WTC11 (cell line): ENCODE measurements around the gene CNTN5. TPM values are rescaled to one million over a fixed set of nuclear protein-coding genes. Genes with fewer than 3 reads are reported as not detected.

Experiments used
- ATAC-seq: fragments of 200-7000 bp; cut with Tn5 transposase; 2 replicates; pipeline ENCODE4 v1.10.0; 2021; ENCODE audit warnings: mild to moderate bottlenecking, moderate library complexity
- CTCF ChIA-PET: fragments of 300-600 bp; sonication (Branson Sonifier 250); formaldehyde crosslinking; loops from one replicate; lab custom pipeline; 2021; ENCODE audit warnings: antibody characterized with exemption; lab: Charles Lee
- POLR2A ChIA-PET: fragments of 350-600 bp; sonication (Branson Sonifier 250); formaldehyde crosslinking; loops from one replicate; lab custom pipeline; 2021; ENCODE audit warnings: antibody characterized with exemption; lab: Charles Lee
- DNase-seq: peaks from one replicate; pipeline ENCODE4 v3.0.0; 2021; ENCODE audit warnings: low spot score
- H3K27ac Mint-ChIP-seq: 2 replicates; pipeline ENCODE4 v1.8.0; 2021; ENCODE audit warnings: mixed read lengths
- H3K27me3 Mint-ChIP-seq: 2 replicates; pipeline ENCODE4 v1.8.0; 2021; ENCODE audit warnings: low read depth, mild to moderate bottlenecking, moderate library complexity, mixed read lengths
- H3K36me3 Mint-ChIP-seq: 2 replicates; pipeline ENCODE4 v1.8.0; 2021; ENCODE audit warnings: mixed read lengths
- H3K4me1 Mint-ChIP-seq: 2 replicates; pipeline ENCODE4 v1.8.0; 2022; ENCODE audit warnings: mixed read lengths
- H3K4me3 Mint-ChIP-seq: 2 replicates; pipeline ENCODE4 v1.8.0; 2021; ENCODE audit warnings: mild to moderate bottlenecking, moderate library complexity, mixed read lengths
- H3K9me3 Mint-ChIP-seq: 2 replicates; pipeline ENCODE4 v1.8.0; 2021; ENCODE audit warnings: mixed read lengths
- ATF1 ChIP-seq: sonication (generic); formaldehyde crosslinking; IDR thresholded peaks from 2 replicates; pipeline ENCODE4 v1.8.1; 2023; ENCODE audit warnings: mild to moderate bottlenecking, moderate library complexity, missing genetic modification reagents
- ELF4 ChIP-seq: sonication (generic); formaldehyde crosslinking; IDR thresholded peaks from 2 replicates; pipeline ENCODE4 v1.8.1; 2022; ENCODE audit warnings: low read depth, mild to moderate bottlenecking, moderate library complexity, missing genetic modification reagents
- ETV6 ChIP-seq: sonication (generic); formaldehyde crosslinking; IDR thresholded peaks from 2 replicates; pipeline ENCODE4 v1.8.1; 2022; ENCODE audit warnings: mild to moderate bottlenecking, missing genetic modification reagents
- FOXK1 ChIP-seq: sonication (generic); formaldehyde crosslinking; IDR thresholded peaks from 2 replicates; pipeline ENCODE4 v1.8.0; 2022; ENCODE audit warnings: mild to moderate bottlenecking, moderate library complexity, missing genetic modification reagents
- OVOL2 ChIP-seq: fragments of 250-450 bp; sonication (Bioruptor Pico); IDR thresholded peaks from 2 replicates; pipeline ENCODE4 v1.9.0; 2021; ENCODE audit warnings: mild to moderate bottlenecking, borderline replicate concordance
- SOX15 ChIP-seq: fragments of 250-450 bp; sonication (Bioruptor Pico); IDR thresholded peaks from 2 replicates; pipeline ENCODE4 v1.9.0; 2021; ENCODE audit warnings: mild to moderate bottlenecking
- TCF7 ChIP-seq: sonication (generic); formaldehyde crosslinking; IDR thresholded peaks from 2 replicates; pipeline ENCODE4 v1.8.0; 2022; ENCODE audit warnings: mild to moderate bottlenecking, low read depth, missing genetic modification reagents, moderate library complexity
- TEAD4 ChIP-seq: sonication (generic); formaldehyde crosslinking; IDR thresholded peaks from 2 replicates; pipeline ENCODE4 v1.8.0; 2022; ENCODE audit warnings: mild to moderate bottlenecking, missing genetic modification reagents
- TP53 ChIP-seq: sonication (generic); formaldehyde crosslinking; IDR thresholded peaks from 2 replicates; pipeline ENCODE4 v1.8.1; 2023; ENCODE audit warnings: mild to moderate bottlenecking, missing genetic modification reagents
- ZNF396 ChIP-seq: fragments of 250-450 bp; sonication (Bioruptor Pico); IDR thresholded peaks from 2 replicates; pipeline ENCODE4 v1.8.0; 2021; ENCODE audit warnings: mild to moderate bottlenecking, moderate library complexity, borderline replicate concordance
- total RNA-seq: library from RNA; stranded (reverse); gene quantifications from 3 replicates; pipeline ENCODE4 v1.2.3, GENCODE V29; 2021
- TF ChIP-seq, protein P1 (sequence below): sonication (generic); formaldehyde crosslinking; IDR thresholded peaks from 2 replicates; pipeline ENCODE4 v1.8.1; 2023; ENCODE audit warnings: mild to moderate bottlenecking, missing genetic modification reagents, moderate library complexity
- TF ChIP-seq, protein P2 (sequence below): sonication (generic); formaldehyde crosslinking; IDR thresholded peaks from 2 replicates; pipeline ENCODE4 v1.8.1; 2022; ENCODE audit warnings: missing genetic modification reagents, borderline replicate concordance
- TF ChIP-seq, protein P3 (sequence below): sonication (generic); formaldehyde crosslinking; IDR thresholded peaks from 2 replicates; pipeline ENCODE4 v1.8.1; 2022; ENCODE audit warnings: low read depth, missing genetic modification reagents, borderline replicate concordance
- TF ChIP-seq, protein P4 (sequence below): sonication (generic); formaldehyde crosslinking; IDR thresholded peaks from 2 replicates; pipeline ENCODE4 v1.8.1; 2022; ENCODE audit warnings: mild to moderate bottlenecking, moderate library complexity, missing genetic modification reagents
- TF ChIP-seq, protein P5 (sequence below): sonication (generic); formaldehyde crosslinking; IDR thresholded peaks from 2 replicates; pipeline ENCODE4 v1.8.0; 2022; ENCODE audit warnings: mild to moderate bottlenecking, missing genetic modification reagents
- TF ChIP-seq, protein P6 (sequence below): fragments of 200-600 bp; IDR thresholded peaks from 2 replicates; pipeline ENCODE4 v1.8.0; 2022; ENCODE audit warnings: antibody characterized with exemption
- TF ChIP-seq, protein P7 (sequence below): sonication (generic); formaldehyde crosslinking; IDR thresholded peaks from 2 replicates; pipeline ENCODE4 v1.8.1; 2023; ENCODE audit warnings: mild to moderate bottlenecking, missing genetic modification reagents, moderate library complexity
- TF ChIP-seq, protein P8 (sequence below): sonication (generic); formaldehyde crosslinking; IDR thresholded peaks from 2 replicates; pipeline ENCODE4 v1.8.1; 2023; ENCODE audit warnings: mild to moderate bottlenecking, missing genetic modification reagents

The CNTN5 gene
- total RNA-seq, 1 experiment from 2014 or later, result 0.07 TPM

DNA sequence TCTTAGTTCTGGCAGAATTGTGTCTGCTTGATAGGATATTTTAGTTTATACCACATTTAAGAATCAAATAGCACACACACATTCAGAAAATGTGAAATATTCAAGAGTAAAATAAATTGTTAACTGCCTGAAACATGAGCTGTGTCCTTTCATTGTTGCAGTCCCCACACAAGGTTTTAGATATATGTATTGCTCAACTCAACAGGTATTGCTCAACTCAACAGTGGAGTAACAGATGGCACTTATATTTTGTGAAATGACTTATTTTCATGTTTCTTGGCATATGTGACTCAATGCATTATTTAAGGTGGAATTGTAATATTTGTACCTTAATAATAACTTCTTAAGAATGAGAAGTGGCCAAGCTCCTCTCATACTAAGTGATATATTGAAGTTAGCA is 760.3 kb downstream of the CNTN5 start:
- ATAC-seq (no peak), DNase-seq (no peak)
- H3K4me3 Mint-ChIP-seq, result no peak overlapping the region
- no peaks in the 10 kb centered on the region for H3K36me3 Mint-ChIP-seq
- POLR2A ChIA-PET, result no interaction called here
- H3K27ac Mint-ChIP-seq, result no peak overlapping the region
- no peaks in the 10 kb centered on the region for H3K27me3 Mint-ChIP-seq
- no peaks in the 10 kb centered on the region for H3K4me1 Mint-ChIP-seq
- H3K9me3 Mint-ChIP-seq, result peaks cover 13% of the 10 kb centered on the region
- TF ChIP-seq ZNF396, result no peak
- no peak for TF ChIP-seq ETV6
- TF ChIP-seq, protein P1, sequence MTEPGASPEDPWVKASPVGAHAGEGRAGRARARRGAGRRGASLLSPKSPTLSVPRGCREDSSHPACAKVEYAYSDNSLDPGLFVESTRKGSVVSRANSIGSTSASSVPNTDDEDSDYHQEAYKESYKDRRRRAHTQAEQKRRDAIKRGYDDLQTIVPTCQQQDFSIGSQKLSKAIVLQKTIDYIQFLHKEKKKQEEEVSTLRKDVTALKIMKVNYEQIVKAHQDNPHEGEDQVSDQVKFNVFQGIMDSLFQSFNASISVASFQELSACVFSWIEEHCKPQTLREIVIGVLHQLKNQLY (CRISPR knock-in tag), result no peak
- TF ChIP-seq OVOL2, result no peak
- TF ChIP-seq, protein P2, sequence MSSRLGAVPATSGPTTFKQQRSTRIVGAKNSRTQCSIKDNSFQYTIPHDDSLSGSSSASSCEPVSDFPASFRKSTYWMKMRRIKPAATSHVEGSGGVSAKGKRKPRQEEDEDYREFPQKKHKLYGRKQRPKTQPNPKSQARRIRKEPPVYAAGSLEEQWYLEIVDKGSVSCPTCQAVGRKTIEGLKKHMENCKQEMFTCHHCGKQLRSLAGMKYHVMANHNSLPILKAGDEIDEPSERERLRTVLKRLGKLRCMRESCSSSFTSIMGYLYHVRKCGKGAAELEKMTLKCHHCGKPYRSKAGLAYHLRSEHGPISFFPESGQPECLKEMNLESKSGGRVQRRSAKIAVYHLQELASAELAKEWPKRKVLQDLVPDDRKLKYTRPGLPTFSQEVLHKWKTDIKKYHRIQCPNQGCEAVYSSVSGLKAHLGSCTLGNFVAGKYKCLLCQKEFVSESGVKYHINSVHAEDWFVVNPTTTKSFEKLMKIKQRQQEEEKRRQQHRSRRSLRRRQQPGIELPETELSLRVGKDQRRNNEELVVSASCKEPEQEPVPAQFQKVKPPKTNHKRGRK, result no peak
- TF ChIP-seq, protein P3, sequence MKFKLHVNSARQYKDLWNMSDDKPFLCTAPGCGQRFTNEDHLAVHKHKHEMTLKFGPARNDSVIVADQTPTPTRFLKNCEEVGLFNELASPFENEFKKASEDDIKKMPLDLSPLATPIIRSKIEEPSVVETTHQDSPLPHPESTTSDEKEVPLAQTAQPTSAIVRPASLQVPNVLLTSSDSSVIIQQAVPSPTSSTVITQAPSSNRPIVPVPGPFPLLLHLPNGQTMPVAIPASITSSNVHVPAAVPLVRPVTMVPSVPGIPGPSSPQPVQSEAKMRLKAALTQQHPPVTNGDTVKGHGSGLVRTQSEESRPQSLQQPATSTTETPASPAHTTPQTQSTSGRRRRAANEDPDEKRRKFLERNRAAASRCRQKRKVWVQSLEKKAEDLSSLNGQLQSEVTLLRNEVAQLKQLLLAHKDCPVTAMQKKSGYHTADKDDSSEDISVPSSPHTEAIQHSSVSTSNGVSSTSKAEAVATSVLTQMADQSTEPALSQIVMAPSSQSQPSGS (CRISPR knock-in tag), result no peak
- no peak for TF ChIP-seq FOXK1 (CRISPR knock-in tag)
- TF ChIP-seq, protein P4, sequence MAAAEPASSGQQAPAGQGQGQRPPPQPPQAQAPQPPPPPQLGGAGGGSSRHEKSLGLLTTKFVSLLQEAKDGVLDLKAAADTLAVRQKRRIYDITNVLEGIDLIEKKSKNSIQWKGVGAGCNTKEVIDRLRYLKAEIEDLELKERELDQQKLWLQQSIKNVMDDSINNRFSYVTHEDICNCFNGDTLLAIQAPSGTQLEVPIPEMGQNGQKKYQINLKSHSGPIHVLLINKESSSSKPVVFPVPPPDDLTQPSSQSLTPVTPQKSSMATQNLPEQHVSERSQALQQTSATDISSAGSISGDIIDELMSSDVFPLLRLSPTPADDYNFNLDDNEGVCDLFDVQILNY (CRISPR knock-in tag), result no peak
- TF ChIP-seq ELF4, result no peak
- TF ChIP-seq TEAD4 (CRISPR knock-in tag), result no peak
- TF ChIP-seq TCF7 (CRISPR knock-in tag), result no peak
- no peak for TF ChIP-seq SOX15 (CRISPR knock-in tag)
- TF ChIP-seq, protein P5, sequence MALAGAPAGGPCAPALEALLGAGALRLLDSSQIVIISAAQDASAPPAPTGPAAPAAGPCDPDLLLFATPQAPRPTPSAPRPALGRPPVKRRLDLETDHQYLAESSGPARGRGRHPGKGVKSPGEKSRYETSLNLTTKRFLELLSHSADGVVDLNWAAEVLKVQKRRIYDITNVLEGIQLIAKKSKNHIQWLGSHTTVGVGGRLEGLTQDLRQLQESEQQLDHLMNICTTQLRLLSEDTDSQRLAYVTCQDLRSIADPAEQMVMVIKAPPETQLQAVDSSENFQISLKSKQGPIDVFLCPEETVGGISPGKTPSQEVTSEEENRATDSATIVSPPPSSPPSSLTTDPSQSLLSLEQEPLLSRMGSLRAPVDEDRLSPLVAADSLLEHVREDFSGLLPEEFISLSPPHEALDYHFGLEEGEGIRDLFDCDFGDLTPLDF, result no peak
- TF ChIP-seq, protein P6, sequence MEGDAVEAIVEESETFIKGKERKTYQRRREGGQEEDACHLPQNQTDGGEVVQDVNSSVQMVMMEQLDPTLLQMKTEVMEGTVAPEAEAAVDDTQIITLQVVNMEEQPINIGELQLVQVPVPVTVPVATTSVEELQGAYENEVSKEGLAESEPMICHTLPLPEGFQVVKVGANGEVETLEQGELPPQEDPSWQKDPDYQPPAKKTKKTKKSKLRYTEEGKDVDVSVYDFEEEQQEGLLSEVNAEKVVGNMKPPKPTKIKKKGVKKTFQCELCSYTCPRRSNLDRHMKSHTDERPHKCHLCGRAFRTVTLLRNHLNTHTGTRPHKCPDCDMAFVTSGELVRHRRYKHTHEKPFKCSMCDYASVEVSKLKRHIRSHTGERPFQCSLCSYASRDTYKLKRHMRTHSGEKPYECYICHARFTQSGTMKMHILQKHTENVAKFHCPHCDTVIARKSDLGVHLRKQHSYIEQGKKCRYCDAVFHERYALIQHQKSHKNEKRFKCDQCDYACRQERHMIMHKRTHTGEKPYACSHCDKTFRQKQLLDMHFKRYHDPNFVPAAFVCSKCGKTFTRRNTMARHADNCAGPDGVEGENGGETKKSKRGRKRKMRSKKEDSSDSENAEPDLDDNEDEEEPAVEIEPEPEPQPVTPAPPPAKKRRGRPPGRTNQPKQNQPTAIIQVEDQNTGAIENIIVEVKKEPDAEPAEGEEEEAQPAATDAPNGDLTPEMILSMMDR, result no peak
- TF ChIP-seq, protein P7, sequence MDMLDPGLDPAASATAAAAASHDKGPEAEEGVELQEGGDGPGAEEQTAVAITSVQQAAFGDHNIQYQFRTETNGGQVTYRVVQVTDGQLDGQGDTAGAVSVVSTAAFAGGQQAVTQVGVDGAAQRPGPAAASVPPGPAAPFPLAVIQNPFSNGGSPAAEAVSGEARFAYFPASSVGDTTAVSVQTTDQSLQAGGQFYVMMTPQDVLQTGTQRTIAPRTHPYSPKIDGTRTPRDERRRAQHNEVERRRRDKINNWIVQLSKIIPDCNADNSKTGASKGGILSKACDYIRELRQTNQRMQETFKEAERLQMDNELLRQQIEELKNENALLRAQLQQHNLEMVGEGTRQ (CRISPR knock-in tag), result no peak
- no peak for TF ChIP-seq ATF1 (CRISPR knock-in tag)
- CTCF ChIA-PET, result no interaction called here

DNA sequence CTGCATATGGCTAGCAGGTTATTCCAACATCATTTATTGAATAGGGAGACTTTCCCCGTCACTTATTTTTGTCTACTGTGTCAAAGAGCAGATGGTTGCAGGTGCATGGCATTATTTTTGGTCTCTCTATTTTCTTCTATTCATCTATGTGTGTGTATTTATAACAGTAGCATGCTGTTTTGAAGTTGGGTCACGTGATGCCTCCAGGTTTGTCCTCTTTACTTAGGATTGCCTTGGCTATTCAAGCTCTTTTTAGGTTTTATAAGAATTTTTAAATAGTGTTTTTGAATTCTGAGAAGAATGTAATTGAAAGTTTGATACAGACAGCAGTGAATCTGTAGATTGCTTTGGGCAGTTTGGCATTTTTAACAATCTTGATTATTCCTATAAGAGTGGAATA is 770.6 kb downstream of the CNTN5 start:
- Mint-ChIP-seq H3K27ac (no peak overlapping the region), H3K9me3 (0 out of 2 replicates have a peak, but pooled peaks cover 3% of the 10 kb centered on the region), H3K4me3 (no peak overlapping the region), H3K27me3 (no peaks in the 10 kb centered on the region), H3K4me1 (no peaks in the 10 kb centered on the region), H3K36me3 (no peaks in the 10 kb centered on the region)
- TF ChIP-seq ELF4 (no peak), TP53 (CRISPR knock-in tag) (no peak)
- TF ChIP-seq, protein P8, sequence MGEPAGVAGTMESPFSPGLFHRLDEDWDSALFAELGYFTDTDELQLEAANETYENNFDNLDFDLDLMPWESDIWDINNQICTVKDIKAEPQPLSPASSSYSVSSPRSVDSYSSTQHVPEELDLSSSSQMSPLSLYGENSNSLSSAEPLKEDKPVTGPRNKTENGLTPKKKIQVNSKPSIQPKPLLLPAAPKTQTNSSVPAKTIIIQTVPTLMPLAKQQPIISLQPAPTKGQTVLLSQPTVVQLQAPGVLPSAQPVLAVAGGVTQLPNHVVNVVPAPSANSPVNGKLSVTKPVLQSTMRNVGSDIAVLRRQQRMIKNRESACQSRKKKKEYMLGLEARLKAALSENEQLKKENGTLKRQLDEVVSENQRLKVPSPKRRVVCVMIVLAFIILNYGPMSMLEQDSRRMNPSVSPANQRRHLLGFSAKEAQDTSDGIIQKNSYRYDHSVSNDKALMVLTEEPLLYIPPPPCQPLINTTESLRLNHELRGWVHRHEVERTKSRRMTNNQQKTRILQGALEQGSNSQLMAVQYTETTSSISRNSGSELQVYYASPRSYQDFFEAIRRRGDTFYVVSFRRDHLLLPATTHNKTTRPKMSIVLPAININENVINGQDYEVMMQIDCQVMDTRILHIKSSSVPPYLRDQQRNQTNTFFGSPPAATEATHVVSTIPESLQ, result no peak
- ChIA-PET POLR2A (no interaction called here), CTCF (no interaction called here)
- no peak for DNase-seq
- no peak for ATAC-seq
